OCI-M2 (cell line): Measurements from ENCODE around the gene CLDN20.
"Not testable (repeated sequence)": the region's sequence is repeated elsewhere in the genome, so short reads cannot be mapped to it uniquely, and the experiment has no call there.

Source experiments
- DNase-seq: peaks from one replicate; lab custom pipeline; 2025; ENCODE audit not compliant: unreplicated experiment; lab: John Stamatoyannopoulos, UW

The CLDN20 gene

DNA sequence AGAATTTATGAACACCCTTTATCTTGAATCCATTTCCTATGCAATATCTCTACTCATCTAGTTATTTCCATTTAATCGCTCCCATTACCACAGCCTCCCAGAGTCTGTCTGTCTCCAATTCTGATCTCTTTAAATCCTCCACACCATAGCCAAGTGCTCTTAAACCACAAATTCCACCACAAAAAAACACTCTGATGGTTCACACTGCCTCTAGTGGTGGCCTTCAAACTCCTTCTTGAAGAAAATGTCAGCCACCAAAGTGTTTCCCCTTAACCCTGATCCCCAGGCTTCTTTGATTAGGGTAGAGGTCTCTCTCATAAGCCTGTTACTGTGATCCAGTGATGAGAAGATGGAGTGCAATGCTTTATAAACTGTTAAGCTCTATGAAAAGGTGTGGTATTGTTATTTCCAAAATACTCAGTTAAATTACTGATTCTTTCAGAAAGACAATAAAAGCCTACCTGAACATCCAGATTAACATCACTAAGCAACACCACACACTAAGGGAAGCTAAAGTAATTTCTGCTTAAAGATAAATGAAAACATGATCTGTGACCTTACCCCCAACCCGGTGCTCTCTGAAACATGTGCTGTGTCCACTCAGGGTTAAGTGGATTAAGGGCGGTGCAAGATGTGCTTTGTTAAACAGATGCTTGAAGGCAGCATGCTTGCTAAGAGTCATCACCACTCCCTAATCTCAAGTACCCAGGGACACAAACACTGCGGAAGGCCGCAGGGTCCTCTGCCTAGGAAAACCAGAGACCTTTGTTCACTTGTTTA, 4.5 kb downstream of the CLDN20 start:
- not testable (repeated sequence) for DNase-seq

DNA sequence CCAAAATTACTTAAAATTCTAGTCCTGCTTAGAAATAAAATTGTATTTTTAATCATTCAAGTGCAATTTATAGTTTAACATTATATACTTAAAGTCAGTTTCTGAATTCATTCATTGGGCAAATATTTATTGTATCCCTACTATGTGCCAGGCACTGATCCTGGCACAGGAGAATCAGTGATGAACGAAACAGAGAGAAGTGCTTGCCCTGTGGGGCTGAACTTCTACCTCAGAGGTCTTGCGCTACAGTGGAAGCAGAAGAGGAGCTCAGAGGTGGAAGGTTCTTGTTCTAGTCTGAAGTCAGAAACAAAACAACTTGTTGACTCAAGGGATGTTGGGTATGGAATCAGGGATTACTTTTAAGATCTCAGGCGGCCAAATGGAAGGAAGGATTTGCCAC, 6.0 kb downstream of the CLDN20 start:
- DNase-seq: no peak

DNA sequence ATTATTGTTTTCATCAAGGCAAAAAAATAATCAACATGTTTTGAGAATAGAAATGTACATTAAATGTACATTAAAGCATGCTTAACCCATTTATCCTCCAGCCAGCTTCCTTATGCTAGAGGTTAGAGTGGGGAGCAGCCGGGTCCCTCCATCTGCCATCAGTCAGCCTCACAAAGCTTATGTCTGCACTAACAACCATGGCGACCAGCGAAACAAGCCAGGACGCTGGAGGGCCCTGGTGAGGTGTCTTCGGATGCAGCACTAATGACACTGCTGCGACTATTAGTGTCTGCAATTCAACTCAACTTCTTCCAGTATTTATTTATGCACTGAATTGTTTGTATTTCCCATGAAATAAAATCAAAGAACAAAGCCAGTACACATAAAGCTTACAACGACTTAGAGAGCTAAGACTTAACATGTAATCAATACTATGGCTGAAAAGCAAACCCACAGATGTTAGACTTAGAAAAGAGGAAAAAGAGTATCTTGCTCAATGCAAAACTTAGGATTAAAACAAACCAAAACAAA, 6.8 kb downstream of the CLDN20 start:
- no peak for DNase-seq

DNA sequence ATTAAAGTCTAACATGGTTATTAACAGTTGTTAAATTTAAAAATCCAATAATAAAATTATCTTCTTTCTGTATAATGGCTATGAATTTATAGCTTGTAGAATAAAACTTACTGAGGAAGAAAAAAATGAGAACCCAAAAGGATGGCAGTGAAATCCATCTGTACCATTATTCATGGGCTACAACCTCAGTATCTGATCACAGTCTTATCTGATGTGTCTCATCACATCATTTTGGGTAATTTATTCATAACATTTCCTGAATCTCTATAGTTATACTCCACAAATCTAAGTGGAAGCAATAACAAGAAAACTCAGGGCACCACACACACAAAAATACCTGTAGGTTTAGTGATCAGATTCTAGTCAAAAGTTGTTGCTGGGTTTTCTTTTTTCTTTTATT, 7.3 kb downstream of the CLDN20 start:
- DNase-seq: no peak

- DNase-seq: no peak
These were observed 8.8 kb downstream of the CLDN20 start for GRCh38 chr6:155272353-155273232.

- no peak for DNase-seq
These were observed 9.6 kb downstream of the CLDN20 start for GRCh38 chr6:155273431-155273830.

GRCh38 chr6:155274106-155274505, 10.3 kb downstream of the CLDN20 start:
- DNase-seq: no peak

DNA sequence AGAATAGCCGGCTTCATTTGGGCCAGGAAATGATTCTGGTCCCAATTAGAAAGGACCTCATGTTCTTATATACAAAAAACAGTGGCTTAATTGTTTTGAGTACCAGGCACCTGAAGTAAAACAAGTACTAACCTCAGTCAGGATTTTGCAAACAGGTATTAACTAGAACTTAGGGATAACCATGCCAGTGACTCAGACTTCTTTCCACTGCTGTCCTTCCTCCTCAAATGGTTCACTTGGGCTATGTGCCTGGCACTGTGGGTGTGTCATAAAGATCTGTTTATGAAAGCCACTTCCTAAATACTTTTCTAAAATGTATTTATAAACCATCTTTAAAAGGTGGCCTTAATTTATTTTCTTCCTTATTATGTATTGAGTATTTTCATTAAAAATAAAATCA, 10.7 kb downstream of the CLDN20 start:
- no peak for DNase-seq

- DNase-seq: no peak
These were observed 12.1 kb downstream of the CLDN20 start for GRCh38 chr6:155275808-155276480.

GRCh38 chr6:155276638-155277037, 12.8 kb downstream of the CLDN20 start:
- DNase-seq: no peak

DNA sequence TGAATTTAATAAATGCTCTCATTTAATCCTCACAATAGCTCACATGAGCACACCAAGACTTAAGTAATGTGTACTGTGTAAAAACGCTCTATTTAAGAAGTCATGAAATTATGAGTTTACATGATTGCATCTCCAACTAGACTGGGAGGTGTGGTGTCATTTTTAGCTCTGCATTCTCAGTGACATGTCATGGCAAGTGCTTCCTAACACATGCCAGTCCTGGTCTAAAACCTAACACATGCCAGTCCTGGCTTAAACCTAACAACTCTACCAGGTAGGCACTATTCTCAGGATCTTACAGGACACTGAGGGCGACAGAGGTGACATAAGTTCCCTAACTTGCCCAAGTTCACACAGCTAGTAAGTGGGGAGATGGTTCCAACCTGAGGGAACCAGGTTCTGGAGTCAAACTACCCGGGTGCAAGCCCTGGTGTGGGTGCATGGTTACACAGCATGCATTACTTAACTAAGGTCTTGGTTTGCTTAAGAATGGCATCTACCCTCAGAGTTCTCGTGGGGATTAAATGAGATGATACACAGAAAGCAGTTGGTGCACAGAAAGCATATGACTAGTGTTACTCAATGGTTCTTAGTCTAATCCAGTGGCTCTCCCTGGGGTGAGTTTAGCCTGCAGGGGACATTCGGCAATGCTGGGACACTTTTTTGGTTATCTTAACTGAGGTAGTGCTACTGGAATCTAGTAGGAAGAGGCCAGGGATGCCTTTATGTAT, 14.7 kb downstream of the CLDN20 start:
- DNase-seq: no peak

DNA sequence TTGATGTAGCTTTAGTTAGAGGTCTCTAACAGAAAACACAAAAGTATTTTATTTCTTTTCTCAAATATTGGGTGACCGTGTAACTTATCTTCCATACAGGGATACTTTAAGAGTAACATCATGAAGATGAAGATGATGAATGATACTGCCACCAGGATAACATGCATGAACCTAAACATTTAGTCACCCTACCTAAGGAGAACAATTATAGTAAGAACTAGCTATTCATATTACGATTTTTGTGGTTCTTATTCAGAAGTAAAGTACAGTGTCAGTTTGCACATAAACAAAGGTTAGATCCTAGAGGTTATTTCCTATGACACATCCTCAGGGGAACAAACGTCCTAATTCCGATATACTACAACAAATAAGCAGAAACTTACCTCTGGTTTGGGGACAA, 21.0 kb downstream of the CLDN20 start:
- no peak for DNase-seq

DNA sequence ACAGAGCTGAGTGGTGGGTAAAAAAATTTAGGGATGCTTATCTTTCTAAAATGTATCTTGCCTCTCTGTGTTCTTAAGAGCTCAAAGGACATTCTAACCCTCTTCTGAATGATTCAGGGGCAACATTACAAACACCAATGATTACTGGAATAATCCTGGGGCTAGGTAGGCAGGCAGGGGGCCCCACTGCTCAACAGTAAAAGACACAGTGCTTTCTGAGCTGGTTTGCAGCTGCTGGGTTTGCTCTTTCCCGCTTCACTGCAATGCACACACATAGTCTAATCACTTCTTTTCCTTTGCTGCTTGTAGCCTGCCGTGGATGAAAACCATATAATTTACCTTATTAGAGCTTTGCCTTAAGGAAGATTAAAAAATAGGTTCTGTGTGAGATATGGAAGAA, 23.9 kb downstream of the CLDN20 start:
- no peak for DNase-seq

GRCh38 chr6:155290491-155290890, 26.7 kb downstream of the CLDN20 start:
- DNase-seq: no peak

DNA sequence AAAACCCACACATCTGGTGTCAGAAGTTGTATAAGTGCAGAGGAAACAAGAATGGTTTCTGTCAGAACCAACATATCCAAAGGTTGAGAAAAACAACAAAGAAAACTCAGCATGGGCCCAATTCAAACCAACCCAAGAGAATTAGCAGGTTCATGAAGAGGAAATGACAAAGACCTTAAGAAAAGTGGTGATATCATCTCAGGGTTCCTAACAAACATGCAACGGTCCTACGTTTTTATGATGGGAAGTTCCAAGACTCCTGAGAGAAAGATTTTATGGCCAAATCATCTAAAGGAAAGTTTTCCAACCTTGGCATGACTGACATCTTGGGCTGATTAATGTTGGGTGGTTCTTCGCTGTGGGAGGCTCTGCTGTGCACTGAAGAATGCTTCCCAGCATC, 27.5 kb downstream of the CLDN20 start:
- DNase-seq: no peak

DNA sequence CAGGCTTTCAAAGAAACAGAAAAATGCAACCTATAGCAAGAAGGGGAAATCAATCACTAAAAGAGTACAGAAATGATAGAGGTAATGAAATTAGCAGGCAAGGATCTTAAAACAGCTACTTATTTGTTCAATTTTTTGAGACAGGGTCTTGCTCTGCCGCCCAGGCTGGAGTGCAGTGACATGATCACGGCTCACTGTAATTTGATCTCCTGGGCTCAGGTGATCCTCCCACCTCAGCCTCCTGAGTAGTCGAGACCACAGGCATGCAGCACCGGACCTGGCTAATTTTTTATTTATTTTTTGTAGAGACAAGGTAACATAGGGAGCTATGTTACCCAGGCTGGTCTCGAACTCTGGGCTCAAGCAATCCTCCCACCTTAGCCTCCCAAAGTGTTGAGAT, 28.9 kb downstream of the CLDN20 start:
- DNase-seq: no peak

GRCh38 chr6:155297669-155298068, 33.9 kb downstream of the CLDN20 start:
- no peak for DNase-seq

DNA sequence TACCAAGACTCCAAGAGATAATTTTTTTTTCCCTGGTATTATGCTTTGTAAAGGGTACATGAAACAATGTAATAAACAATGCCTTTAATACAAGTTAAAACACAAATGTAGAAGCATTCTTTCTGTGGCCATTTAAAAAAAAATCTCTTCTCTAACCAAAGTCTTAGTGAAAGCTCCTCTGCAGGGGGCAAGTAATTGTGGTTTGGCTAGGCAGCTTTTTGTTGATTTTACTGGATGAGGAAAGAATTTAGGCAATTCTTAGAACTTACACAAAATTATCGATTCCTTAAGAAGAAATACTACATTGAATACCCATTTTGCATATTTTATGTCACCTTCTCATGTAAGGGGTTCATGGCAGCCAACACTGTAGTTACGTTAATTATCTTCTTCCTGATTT, 38.1 kb downstream of the CLDN20 start:
- DNase-seq: no peak

GRCh38 chr6:155303361-155303870, 39.6 kb downstream of the CLDN20 start:
- DNase-seq: no peak

GRCh38 chr6:155306958-155307357, 43.1 kb downstream of the CLDN20 start:
- DNase-seq: no peak

- DNase-seq: no peak
These were observed 45.3 kb downstream of the CLDN20 start for GRCh38 chr6:155309150-155309549.
